Keratinocyte (primary cell): ENCODE measurements around the gene PNISR.
A peak's percentile ranks its signal among the peaks of the same experiment; 100 is the strongest.

Experiments used
- EZH2 ChIP-seq: IDR thresholded peaks from one replicate; pipeline ENCODE4 v1.6.1; 2012; ENCODE audit warnings: inconsistent platforms, mild to moderate bottlenecking, low read length, moderate library complexity
- TF ChIP-seq, protein P1 (sequence below), 3 experiments: IDR thresholded peaks in 1 of 3; conservative IDR thresholded peaks in 1 of 3; optimal IDR thresholded peaks in 1 of 3; 2 replicates in 2 of 3; 3 replicates in 1 of 3; pipeline versions ENCODE3 to v1.5.1; 2011; ENCODE audit warnings: low read length in 3 of 3, mild to moderate bottlenecking in 3 of 3, moderate library complexity in 2 of 3, control low read depth in 1 of 3, inconsistent platforms in 1 of 3; ENCODE audit not compliant: insufficient read depth in 2 of 3; ENCODE audit errors: extremely low read depth in 1 of 3

DNA sequence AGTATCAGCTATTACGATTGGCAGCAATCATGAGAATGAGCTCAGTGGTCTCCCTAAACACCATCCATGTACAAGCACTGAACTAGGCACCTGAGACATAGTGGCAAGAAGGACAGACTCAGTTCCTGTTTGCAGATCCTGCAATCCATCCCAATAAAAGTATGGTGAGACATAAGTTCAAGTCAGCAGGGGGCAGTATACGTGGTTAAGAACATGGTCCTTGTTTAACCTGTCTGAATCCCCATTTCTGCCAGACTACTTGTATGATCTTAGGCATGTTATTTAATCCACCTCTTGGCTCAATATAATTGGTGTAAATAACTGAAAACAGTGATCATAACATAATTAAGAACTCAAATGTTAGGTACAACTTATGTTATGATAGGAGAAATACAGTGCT, 33.2 kb upstream of the PNISR start:
- TF ChIP-seq, protein P1, sequence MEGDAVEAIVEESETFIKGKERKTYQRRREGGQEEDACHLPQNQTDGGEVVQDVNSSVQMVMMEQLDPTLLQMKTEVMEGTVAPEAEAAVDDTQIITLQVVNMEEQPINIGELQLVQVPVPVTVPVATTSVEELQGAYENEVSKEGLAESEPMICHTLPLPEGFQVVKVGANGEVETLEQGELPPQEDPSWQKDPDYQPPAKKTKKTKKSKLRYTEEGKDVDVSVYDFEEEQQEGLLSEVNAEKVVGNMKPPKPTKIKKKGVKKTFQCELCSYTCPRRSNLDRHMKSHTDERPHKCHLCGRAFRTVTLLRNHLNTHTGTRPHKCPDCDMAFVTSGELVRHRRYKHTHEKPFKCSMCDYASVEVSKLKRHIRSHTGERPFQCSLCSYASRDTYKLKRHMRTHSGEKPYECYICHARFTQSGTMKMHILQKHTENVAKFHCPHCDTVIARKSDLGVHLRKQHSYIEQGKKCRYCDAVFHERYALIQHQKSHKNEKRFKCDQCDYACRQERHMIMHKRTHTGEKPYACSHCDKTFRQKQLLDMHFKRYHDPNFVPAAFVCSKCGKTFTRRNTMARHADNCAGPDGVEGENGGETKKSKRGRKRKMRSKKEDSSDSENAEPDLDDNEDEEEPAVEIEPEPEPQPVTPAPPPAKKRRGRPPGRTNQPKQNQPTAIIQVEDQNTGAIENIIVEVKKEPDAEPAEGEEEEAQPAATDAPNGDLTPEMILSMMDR (optimal IDR thresholded peaks at IDR 0.05 in 1 of 3, IDR thresholded peaks at IDR 0.05 in 1 of 3, conservative IDR thresholded peaks at IDR 0.05 in 1 of 3; ENCODE audit: extremely low read depth in 1 of 3, insufficient read depth in 2 of 3, low read length in 3 of 3), result peak; percentile 47 to 56 (median 54)
- no peak for TF ChIP-seq EZH2
